OCI-LY1 (cell line): ENCODE data around the gene ZNF609.

Experiments
- CTCF ChIP-seq: fragments of 200-600 bp; sonication (generic), shearing (Covaris generic); IDR thresholded peaks from 2 replicates; pipeline ENCODE4 v1.5.1; 2017; ENCODE audit warnings: mild to moderate bottlenecking, antibody characterized with exemption, low read length, moderate library complexity, mixed read lengths
- EZH2 ChIP-seq: fragments of 200-600 bp; sonication (generic), shearing (Covaris generic); IDR thresholded peaks from 2 replicates; pipeline ENCODE4 v1.8.0; 2017; ENCODE audit warnings: borderline replicate concordance, mixed run types, mild to moderate bottlenecking, antibody characterized with exemption, low read length, moderate library complexity, mixed read lengths

GRCh38 chr15:64476550-64476949 is 16.2 kb downstream of the ZNF609 start:
- TF ChIP-seq CTCF (no peak), EZH2 (no peak)
